Left lung (tissue), 10 donors: Measurements from ENCODE around the gene CACNA1I. TPM values are rescaled to one million over a fixed set of nuclear protein-coding genes. Genes with fewer than 3 reads are reported as not detected.

Experiments
- ATAC-seq: fragments of 200-7000 bp; cut with Tn5 transposase; one replicate; pipeline ENCODE4 v1.9.1; 2020; ENCODE audit warnings: moderate library complexity
- DNase-seq, 4 donors: peaks; one replicate each; pipeline ENCODE4 v3.0.0-alpha.2; 2013 to 2020
- H3K27ac ChIP-seq, 2 donors: fragments of 200-600 bp; sonication (generic) in 1 of 2; one replicate each; pipeline versions ENCODE4 v1.5.0 to v1.8.0; 2020 to 2021
- H3K27me3 ChIP-seq, 2 donors: fragments of 200-600 bp; sonication (generic) in 1 of 2; one replicate each; pipeline versions ENCODE4 v1.5.0 to v1.8.0; 2020 to 2021
- H3K36me3 ChIP-seq, 2 donors: fragments of 200-600 bp; sonication (generic) in 1 of 2; one replicate each; pipeline versions ENCODE4 v1.5.0 to v1.8.0; 2020 to 2021
- H3K4me1 ChIP-seq, 2 donors: fragments of 200-600 bp; one replicate each; pipeline ENCODE4 v1.8.0; 2021
- H3K4me3 ChIP-seq, 2 donors: fragments of 200-600 bp; sonication (generic) in 1 of 2; one replicate each; pipeline versions ENCODE4 v1.5.0 to v1.8.0; 2020 to 2021; ENCODE audit warnings: mild to moderate bottlenecking in 1 of 2
- H3K9me3 ChIP-seq, 2 donors: fragments of 200-600 bp; sonication (generic) in 1 of 2; one replicate each; pipeline versions ENCODE4 v1.5.0 to v1.8.0; 2020 to 2021
- intact Hi-C, 2 donors: fragments of 100-400 bp; cut with DNase I; formaldehyde crosslinking; loops; one replicate each; pipeline versions ENCODE4 v1.11.2 to v1.14.2; 2022
- polyA plus RNA-seq, 6 donors: library from polyadenylated mRNA; unstranded; fragments of 120-200 nt; gene quantifications; one replicate each; pipeline ENCODE4 v1.2.1, GENCODE V29; 2013; ENCODE audit not compliant: insufficient read length in 6 of 6
- total RNA-seq, 2 donors: library from RNA; stranded (reverse); fragmentation: NEBNext Ultra II Directional; extraction: Animal tissue kit (Norgen Biotek cat#: 25700); gene quantifications; one replicate each; pipeline ENCODE4 v1.2.1, GENCODE V29; 2021
- TF ChIP-seq, protein P1 (sequence below), 2 donors: fragments of 200-600 bp; sonication (generic) in 1 of 2; IDR thresholded peaks; one replicate each; pipeline versions ENCODE4 v1.5.0 to v1.8.0; 2021; ENCODE audit warnings: antibody characterized with exemption in 2 of 2
- donor health status: DM: no; HTN: yes; CAD: no.
- donor health status: DM: no; HTN: no; CAD: no.

Gene CACNA1I
- total and polyA plus RNA-seq, 8 donors: 0.03 to 0.35 (median 0.09) TPM

DNA sequence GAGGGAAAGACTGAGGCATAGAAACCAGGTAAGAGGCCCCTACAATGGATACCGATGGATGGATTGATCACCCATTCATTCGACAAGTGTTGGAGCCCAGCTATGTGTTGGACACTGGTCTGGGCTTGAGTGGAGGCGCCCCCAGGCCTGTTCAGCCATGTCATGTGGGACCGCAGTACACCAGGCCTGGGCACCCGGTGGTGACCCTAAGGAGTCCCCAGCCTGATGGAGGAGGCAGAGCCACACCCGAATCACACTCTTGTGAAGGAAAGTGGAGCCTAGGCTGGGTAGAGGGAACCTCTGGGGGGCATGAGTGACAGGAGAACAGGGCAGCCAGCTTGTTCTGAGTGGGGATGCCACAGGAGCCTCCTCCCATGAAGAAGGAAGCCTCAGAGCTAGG lies 10.2 kb downstream of the CACNA1I start:
- peaks cover 0 to 52% of the 10 kb centered on the region in 2 donors for H3K27me3 ChIP-seq
- no peaks in the 10 kb centered on the region for H3K9me3 ChIP-seq
- intact Hi-C loops: no loop called here

DNA sequence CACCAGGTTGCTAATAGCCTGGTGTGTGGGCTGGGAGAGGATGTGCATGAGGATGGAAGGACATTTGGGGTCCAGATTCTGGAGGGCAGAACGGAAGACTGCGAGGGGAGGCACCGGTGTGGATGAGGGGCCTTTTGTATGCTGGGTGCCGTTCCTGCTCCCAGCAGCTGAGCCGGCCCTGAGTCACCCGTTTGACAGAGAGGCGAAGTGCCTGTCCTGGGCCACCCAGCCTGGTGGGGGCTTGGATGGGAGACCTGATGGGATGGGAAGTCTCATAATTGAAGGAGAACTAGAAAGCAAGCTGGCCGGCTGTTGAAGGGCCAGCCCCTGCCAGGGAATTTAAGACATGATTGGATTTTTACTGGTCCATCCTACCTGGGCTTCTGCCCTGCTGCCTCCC lies 10.8 kb downstream of the CACNA1I start:
- peaks cover 0 to 53% of the 10 kb centered on the region in 2 donors for H3K27me3 ChIP-seq
- intact Hi-C loops: no loop called here
- H3K9me3 ChIP-seq: no peaks in the 10 kb centered on the region
- no peak overlapping the region for H3K27ac ChIP-seq
- TF ChIP-seq, protein P1, sequence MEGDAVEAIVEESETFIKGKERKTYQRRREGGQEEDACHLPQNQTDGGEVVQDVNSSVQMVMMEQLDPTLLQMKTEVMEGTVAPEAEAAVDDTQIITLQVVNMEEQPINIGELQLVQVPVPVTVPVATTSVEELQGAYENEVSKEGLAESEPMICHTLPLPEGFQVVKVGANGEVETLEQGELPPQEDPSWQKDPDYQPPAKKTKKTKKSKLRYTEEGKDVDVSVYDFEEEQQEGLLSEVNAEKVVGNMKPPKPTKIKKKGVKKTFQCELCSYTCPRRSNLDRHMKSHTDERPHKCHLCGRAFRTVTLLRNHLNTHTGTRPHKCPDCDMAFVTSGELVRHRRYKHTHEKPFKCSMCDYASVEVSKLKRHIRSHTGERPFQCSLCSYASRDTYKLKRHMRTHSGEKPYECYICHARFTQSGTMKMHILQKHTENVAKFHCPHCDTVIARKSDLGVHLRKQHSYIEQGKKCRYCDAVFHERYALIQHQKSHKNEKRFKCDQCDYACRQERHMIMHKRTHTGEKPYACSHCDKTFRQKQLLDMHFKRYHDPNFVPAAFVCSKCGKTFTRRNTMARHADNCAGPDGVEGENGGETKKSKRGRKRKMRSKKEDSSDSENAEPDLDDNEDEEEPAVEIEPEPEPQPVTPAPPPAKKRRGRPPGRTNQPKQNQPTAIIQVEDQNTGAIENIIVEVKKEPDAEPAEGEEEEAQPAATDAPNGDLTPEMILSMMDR (IDR thresholded peaks at IDR 0.05): no peak
- no peaks in the 10 kb centered on the region for H3K36me3 ChIP-seq
- no peaks in the 10 kb centered on the region for H3K4me1 ChIP-seq
- ATAC-seq: no peak
- no peak overlapping the region for H3K4me3 ChIP-seq
- no peak for DNase-seq

More for the DNA sequence above, 10.2 kb downstream of the CACNA1I start:
- H3K4me3 ChIP-seq: no peak overlapping the region
- H3K4me1 ChIP-seq: no peaks in the 10 kb centered on the region
- ATAC-seq (no peak), DNase-seq (no peak)
- TF ChIP-seq, protein P1 (IDR thresholded peaks at IDR 0.05): no peak
- no peaks in the 10 kb centered on the region for H3K36me3 ChIP-seq
- H3K27ac ChIP-seq: no peak overlapping the region

DNA sequence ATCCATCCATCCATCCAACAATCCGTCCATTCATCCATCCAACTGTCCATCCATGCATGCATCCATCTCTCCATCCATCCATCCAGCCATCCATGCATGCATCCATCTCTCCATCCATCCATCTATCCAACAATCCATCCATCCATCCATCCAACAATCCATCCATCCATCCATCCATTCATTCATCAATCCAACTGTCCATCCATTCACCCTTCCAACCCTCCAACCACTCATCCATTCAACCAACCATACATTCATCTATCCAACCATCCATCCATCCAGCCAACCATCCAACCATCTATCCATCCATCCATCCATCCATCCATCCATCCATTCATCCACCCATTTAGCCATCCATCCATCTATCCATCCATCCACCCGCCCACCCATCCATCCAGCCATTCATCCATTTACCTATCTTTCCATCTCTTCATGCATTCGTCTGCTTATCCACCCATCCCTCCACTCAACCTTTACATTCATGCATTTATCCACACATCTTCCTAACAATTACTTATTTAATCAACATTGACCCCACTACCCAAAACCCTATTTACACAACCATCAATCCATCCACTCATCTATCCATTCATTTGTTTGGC lies 12.6 kb downstream of the CACNA1I start:
- H3K4me3 ChIP-seq: no peak overlapping the region
- H3K27ac ChIP-seq: no peak overlapping the region
- ATAC-seq (no peak), DNase-seq (no peak)
- H3K27me3 ChIP-seq: peaks cover 0 to 41% of the 10 kb centered on the region in 2 donors
- intact Hi-C loops: no loop called here
- no peaks in the 10 kb centered on the region for H3K9me3 ChIP-seq
- TF ChIP-seq, protein P1 (IDR thresholded peaks at IDR 0.05): no peak
- H3K4me1 ChIP-seq: no peaks in the 10 kb centered on the region
- no peaks in the 10 kb centered on the region for H3K36me3 ChIP-seq

DNA sequence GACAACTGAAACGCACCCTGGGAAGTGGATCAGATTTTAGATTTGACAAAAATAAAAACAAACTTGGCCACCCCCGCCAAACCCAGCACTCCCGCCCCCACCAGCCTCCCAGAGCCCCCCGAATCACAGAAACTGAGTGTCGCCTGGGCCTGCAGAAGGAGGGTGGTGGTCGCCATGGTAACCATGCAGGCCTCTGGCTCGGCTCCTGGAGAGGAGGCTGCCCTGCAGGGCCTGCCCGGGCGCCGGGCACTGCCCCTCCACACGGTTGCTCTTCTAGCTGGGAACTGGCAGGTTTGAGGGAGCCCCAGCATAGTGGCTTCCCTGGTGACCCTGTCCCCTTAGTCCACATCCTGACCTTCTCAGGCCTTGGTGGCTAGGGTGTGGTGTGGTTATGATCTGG lies 19.3 kb downstream of the CACNA1I start:
- no peaks in the 10 kb centered on the region for H3K9me3 ChIP-seq
- TF ChIP-seq, protein P1 (IDR thresholded peaks at IDR 0.05): no peak
- no peaks in the 10 kb centered on the region for H3K36me3 ChIP-seq
- no peak overlapping the region for H3K4me3 ChIP-seq
- H3K4me1 ChIP-seq: no peaks in the 10 kb centered on the region
- H3K27me3 ChIP-seq: peaks cover 0 to 72% of the 10 kb centered on the region in 2 donors
- no peak overlapping the region for H3K27ac ChIP-seq
- intact Hi-C loops: no loop called here
- no peak for ATAC-seq
- DNase-seq: peak in 1 of 4 donors; percentile 51

DNA sequence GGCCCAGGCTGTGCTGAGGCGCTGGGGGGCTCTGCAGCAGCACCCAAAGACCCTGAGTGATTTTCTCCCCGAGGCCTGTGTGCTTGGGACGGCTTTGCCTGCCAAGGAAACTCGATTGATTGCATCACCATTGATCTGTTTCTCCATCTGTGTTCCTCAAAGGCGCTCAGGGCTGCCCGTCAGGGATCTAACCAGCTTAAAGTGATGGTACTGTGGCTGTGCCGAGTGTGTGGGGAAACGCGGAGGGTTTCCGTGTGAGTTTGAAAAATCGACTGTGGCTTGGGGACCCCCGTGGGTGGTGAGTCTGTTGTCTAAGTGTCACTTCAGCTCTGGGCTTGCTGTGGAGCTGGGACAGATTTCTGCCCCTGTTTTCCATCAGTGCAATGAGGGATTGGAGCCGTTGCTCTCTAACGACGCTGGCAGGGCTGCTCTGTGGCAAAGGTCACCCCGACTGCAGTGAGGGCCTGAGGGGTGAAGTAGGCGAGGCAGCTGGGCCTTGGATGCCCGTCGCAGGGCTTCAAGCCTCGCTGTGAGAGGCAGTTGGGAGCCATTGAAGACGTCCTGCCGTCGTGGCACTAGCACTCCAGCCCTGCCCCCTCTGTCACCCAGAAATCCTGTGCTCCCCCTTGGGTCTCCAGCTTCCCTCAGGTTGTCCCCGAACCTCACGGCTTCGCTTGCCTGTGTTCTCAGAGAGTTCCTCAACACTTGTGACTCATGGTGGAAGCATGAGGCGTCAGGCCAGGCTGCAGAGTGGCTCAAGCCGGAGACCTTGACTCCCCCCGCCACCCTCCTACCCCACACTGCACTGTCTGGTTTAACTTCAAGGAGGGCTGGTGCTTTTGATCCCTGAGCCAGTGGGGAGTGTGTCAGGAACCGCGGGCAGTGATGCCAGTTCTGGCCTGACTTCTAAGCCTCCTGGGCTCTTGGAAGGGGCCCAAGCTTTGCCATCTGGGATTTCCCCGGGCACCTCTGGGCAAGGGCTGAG lies 21.8 kb downstream of the CACNA1I start:
- DNase-seq: peak in 3 of 4 donors; percentile 21 to 64 (median 52)
- H3K27ac ChIP-seq: no peak overlapping the region

More for the DNA sequence above, 21.8 kb downstream of the CACNA1I start:
- ATAC-seq: peak; percentile 91
- TF ChIP-seq, protein P1 (IDR thresholded peaks at IDR 0.05): no peak
- H3K4me3 ChIP-seq: no peak overlapping the region
- H3K4me1 ChIP-seq: no peaks in the 10 kb centered on the region
- intact Hi-C loops: no loop called here
- peaks cover 4 to 82% of the 10 kb centered on the region in 2 donors for H3K27me3 ChIP-seq
- H3K9me3 ChIP-seq: no peaks in the 10 kb centered on the region
- H3K36me3 ChIP-seq: no peaks in the 10 kb centered on the region
